ENCODE results near the gene CDC23. TPM values are rescaled to one million over a fixed set of nuclear protein-coding genes. Genes with fewer than 3 reads are reported as not detected.
A peak's percentile ranks its signal among the peaks of the same experiment; 100 is the strongest.

Gene CDC23
- total RNA-seq, 1 experiment from 2014 or later, result 60.7 TPM

GRCh38 chr5:138179277-138179857 lies 33.8 kb downstream of the CDC23 start:
- no peak overlapping the region for H3K27ac Mint-ChIP-seq (ENCODE audit: unreplicated experiment)
- Histone ChIP-seq H3K9me3 (no peaks in the 10 kb centered on the region), H3K4me1 (peaks cover 9% of the 10 kb centered on the region), H3K4me3 (ENCODE audit: low read depth, low read length) (peak overlapping the region; percentile 69), H3K27me3 (replicated peaks; ENCODE audit: control insufficient read depth, insufficient read depth, low read length) (no peaks in the 10 kb centered on the region), H3K36me3 (ENCODE audit: control insufficient read depth, insufficient read depth, low read length) (peaks cover 8% of the 10 kb centered on the region)
- H3K9me3 Mint-ChIP-seq (ENCODE audit: unreplicated experiment), result no peaks in the 10 kb centered on the region
- TSS peak; percentile 69 for BruUV-seq (replicated peaks)
- no peak for TF ChIP-seq CTCF (IDR thresholded peaks at IDR 0.05; ENCODE audit: insufficient read depth in 1 of 2, low read depth in 1 of 2, low read length in 1 of 2, severe bottlenecking in 1 of 2, unreplicated experiment in 1 of 2)
- H3K4me1 Mint-ChIP-seq (ENCODE audit: low read depth, unreplicated experiment), result peaks cover 9% of the 10 kb centered on the region
- peak in 1 of 2 experiments; percentile 27 for DNase-seq
- intact Hi-C loops (cut with micrococcal nuclease; ENCODE audit: unreplicated experiment), result loop anchor here (1.0 to 2.0 kb wide), 2 partner anchors 34 to 151 kb away; partner anchors contain the start of genes CDC23 and CDC25C
- H3K36me3 Mint-ChIP-seq (ENCODE audit: insufficient read depth, unreplicated experiment), result peaks cover 41% of the 10 kb centered on the region
- no peaks in the 10 kb centered on the region for H3K27me3 Mint-ChIP-seq (ENCODE audit: insufficient read depth, unreplicated experiment)
- CTCF ChIA-PET, result interaction anchor here (0.6 to 2.4 kb wide), 4 partner anchors 12 to 173 kb away, joined by 3 to 10 read pairs (median 6); partner anchors contain the start of gene KDM3B
- H3K4me3 Mint-ChIP-seq (ENCODE audit: unreplicated experiment), result no peak overlapping the region
- POLR2A ChIA-PET, result interaction anchor here (0.6 to 1.3 kb wide), 11 partner anchors 10 to 1522 kb away, joined by 3 to 18 read pairs (median 3); partner anchors contain the start of genes CDC23, CDC25C and FAM53C

GRCh38 chr5:138178516-138179276 lies 34.4 kb downstream of the CDC23 start, which contains the start of the genes BRD8 and KIF20A:
Gene BRD8 (minus strand): TSS chr5:138178630. CDS start chr5:138178614, 16 bp downstream.
Gene KIF20A (plus strand): TSS chr5:138179112. CDS start chr5:138179681, 569 bp downstream.
- peak; percentile 95 to 98 for DNase-seq
- H3K27me3 Mint-ChIP-seq (ENCODE audit: insufficient read depth, unreplicated experiment), result no peaks in the 10 kb centered on the region
- CTCF ChIA-PET, result interaction anchor here (0.6 to 2.4 kb wide), 4 partner anchors 11 to 174 kb away, joined by 3 to 10 read pairs (median 6); partner anchors contain the start of gene KDM3B
- Histone ChIP-seq H3K4me1 (peaks cover 9% of the 10 kb centered on the region), H3K4me3 (ENCODE audit: low read depth, low read length) (peak within 1 kb of the TSS; percentile 69), H3K9me3 (no peaks in the 10 kb centered on the region), H3K36me3 (ENCODE audit: control insufficient read depth, insufficient read depth, low read length) (peaks cover 8% of the 10 kb centered on the region), H3K27me3 (replicated peaks; ENCODE audit: control insufficient read depth, insufficient read depth, low read length) (no peaks in the 10 kb centered on the region)
- H3K4me3 Mint-ChIP-seq (ENCODE audit: unreplicated experiment), result no peak within 1 kb of the TSS
- no peaks in the 10 kb centered on the region for H3K9me3 Mint-ChIP-seq (ENCODE audit: unreplicated experiment)
- H3K27ac Mint-ChIP-seq (ENCODE audit: unreplicated experiment), result no peak within 1 kb of the TSS
- peaks cover 9% of the 10 kb centered on the region for H3K4me1 Mint-ChIP-seq (ENCODE audit: low read depth, unreplicated experiment)
- TF ChIP-seq CTCF (IDR thresholded peaks at IDR 0.05; ENCODE audit: insufficient read depth in 1 of 2, low read depth in 1 of 2, low read length in 1 of 2, severe bottlenecking in 1 of 2, unreplicated experiment in 1 of 2), result no peak
- BruUV-seq (replicated peaks), result no TSS peak
- peaks cover 41% of the 10 kb centered on the region for H3K36me3 Mint-ChIP-seq (ENCODE audit: insufficient read depth, unreplicated experiment)
- POLR2A ChIA-PET, result interaction anchor here (0.6 to 1.3 kb wide), 12 partner anchors 10 to 1523 kb away, joined by 3 to 18 read pairs (median 4); partner anchors contain the start of genes CDC23, CDC25C and FAM53C
- intact Hi-C loops (cut with micrococcal nuclease; ENCODE audit: unreplicated experiment), result loop anchor here (1.0 to 2.0 kb wide), 2 partner anchors 35 to 152 kb away; partner anchors contain the start of genes CDC23 and CDC25C
